GM18508 (cell line): Measurements from ENCODE around the gene TADA2A.
"Not testable (repeated sequence)": the region's sequence is repeated elsewhere in the genome, so short reads cannot be mapped to it uniquely, and the experiment has no call there.

Experiments used
- ATAC-seq: cut with Tn5 transposase; IDR thresholded peaks from one replicate; pipeline ENCODE4 v1.9.1; 2021; ENCODE audit warnings: moderate number of reproducible peaks; ENCODE audit not compliant: insufficient read depth, unreplicated experiment

The TADA2A gene

DNA sequence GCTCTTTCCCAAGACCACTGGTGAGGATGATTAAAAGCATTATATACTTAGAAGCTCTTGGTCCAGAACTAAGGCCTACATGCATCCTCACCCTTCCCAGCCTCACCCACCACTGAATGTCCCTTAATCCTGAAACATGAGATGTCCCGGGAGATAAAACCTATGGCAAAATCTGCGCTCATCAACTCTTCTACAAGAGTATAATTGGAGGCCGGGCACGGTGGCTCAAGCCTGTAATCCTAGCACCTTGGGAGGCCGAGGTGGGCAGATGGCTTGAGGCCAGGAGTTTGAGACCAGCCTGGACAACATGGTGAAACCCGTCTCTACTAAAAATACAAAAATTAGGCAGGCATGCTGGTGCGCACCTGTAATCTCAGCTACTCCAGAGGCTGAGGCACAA lies 13.3 kb upstream of the TADA2A start:
- no peak for ATAC-seq

- no peak for ATAC-seq
These were observed 7.4 kb upstream of the TADA2A start for GRCh38 chr17:37399265-37399803.

GRCh38 chr17:37400505-37400904 lies 6.2 kb upstream of the TADA2A start:
- ATAC-seq = no peak

- ATAC-seq = not testable (repeated sequence)
These were observed 1.2 kb upstream of the TADA2A start for GRCh38 chr17:37405522-37405921.

- no peak for ATAC-seq
These were observed 591 bp upstream of the TADA2A start for GRCh38 chr17:37405955-37406634.

DNA sequence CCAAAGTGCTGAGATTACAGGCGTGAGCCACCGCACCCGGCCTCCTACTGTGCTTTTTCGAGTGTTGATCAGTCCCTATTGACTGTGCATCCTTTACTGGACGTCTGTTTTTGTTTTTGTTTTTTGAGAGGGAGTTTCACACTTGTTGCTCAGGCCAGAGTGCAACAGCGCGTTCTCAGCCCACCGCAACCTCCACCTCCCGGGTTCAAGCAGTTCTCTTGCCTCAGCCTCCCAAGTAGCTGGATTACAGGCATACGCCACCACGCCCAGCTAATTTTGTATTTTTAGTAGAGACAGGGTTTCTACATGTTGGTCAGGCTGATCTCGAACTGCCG lies 1.4 kb downstream of the TADA2A start:
- ATAC-seq = not testable (repeated sequence)

DNA sequence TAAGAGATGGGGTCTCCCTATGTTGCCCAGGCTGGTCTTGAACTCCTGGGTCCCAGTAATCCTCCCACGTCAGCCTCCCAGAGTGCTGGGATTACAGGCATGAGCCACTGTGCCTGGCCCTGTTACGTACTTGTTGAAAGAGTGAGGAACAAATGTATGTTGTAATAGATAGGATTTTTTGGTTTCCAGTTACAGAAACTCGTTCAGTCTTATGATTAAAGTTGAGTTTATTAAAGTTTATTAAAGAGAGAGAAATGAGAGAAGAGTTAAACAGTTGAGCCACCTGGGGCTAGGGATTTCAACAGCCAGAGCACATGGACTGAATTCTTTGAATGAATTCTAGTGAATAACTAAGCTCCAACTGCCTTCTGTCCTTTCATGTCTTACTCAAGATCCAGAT lies 3.7 kb downstream of the TADA2A start:
- ATAC-seq = no peak

- ATAC-seq = no peak
These were observed 7.3 kb downstream of the TADA2A start for GRCh38 chr17:37413875-37414519.

DNA sequence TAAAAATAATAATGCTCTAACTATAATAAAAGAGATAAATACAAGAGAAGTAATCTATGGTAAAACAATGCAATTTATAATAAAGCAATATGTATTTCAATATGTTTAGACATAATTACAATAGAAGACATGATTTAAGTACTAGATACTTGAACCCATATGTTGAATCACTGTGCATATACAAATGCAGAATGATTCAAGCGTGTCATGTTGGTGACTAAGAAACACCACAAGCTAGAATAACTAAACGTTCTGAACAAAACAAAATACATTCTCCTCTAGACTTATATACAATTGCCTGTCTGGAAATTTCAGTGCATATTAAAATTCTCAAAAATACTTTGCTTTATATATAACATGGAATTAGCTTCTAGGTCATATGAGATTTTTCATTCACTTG lies 11.2 kb downstream of the TADA2A start:
- ATAC-seq = no peak

GRCh38 chr17:37422971-37423625 lies 16.4 kb downstream of the TADA2A start:
- ATAC-seq = no peak

DNA sequence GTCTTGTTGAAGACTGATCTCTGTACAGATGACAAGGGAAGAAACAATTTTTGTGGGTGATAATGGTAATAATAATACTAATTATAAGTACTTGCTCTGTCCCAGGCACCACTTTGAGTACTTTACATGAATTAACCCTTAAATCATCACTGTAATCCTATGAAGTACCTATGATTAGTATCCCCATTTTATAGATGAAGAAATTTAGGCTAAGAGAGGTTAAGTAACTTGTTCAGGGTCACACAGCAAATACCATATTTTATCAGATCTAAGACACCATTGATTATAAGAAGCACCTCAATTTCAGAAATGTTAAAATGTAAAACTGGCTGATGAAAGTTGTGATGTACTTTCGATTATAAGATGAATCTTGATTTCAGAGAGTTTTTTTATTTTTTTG lies 18.6 kb downstream of the TADA2A start:
- no peak for ATAC-seq

- no peak for ATAC-seq
These were observed 22.4 kb downstream of the TADA2A start for GRCh38 chr17:37429039-37429438.

- no peak for ATAC-seq
These were observed 22.8 kb downstream of the TADA2A start for GRCh38 chr17:37429453-37429852.

- no peak for ATAC-seq
These were observed 23.5 kb downstream of the TADA2A start for GRCh38 chr17:37430051-37430627.

- ATAC-seq = no peak
These were observed 26.0 kb downstream of the TADA2A start for GRCh38 chr17:37432671-37433070.

- ATAC-seq = no peak
These were observed 31.5 kb downstream of the TADA2A start for GRCh38 chr17:37438141-37438540.

DNA sequence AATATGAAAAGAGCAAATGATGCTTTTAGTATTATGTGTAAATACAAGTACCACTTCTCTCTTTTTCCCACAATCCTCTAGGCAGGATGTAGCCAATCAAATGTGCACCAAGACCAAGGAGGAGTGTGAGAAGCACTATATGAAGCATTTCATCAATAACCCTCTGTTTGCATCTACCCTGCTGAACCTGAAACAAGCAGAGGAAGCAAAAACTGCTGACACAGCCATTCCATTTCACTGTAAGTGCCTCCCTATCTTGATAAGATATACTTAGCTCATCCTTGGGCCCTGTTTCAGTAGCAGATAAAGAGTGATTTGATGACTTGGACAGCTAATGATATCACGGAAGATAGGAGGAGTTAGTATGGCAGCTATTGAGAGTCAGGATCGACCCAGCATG lies 33.7 kb downstream of the TADA2A start:
- no peak for ATAC-seq

DNA sequence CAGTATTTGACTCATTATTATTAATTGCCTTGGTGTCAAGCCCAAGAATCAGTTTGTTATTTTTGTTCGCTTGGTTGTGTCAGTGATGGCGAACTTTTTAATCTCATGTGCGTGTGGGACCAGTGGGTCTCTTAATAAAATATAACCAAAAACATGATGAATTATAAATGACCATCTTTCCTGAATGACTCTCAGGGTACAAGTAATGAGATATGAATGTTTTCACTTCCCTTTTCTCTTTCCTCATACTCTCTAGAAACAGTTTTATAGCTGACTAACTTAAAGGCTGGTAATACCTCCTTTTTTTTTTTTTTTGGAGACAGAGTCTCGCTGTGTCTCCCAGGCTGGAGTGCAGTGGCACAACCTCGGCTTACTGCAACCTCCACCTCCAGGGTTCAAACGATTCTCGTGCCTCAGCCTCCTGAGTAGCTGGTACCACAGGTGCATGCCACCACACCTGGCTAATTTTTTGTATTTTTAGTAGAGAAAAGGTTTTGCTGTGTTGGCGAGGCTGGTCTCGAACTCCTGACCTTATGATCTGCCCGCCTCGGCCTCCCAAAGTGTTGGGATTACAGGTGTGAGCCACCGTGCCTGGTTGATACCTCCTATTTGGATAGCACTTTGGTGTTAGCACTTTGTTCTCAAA lies 34.8 kb downstream of the TADA2A start:
- not testable (repeated sequence) for ATAC-seq

DNA sequence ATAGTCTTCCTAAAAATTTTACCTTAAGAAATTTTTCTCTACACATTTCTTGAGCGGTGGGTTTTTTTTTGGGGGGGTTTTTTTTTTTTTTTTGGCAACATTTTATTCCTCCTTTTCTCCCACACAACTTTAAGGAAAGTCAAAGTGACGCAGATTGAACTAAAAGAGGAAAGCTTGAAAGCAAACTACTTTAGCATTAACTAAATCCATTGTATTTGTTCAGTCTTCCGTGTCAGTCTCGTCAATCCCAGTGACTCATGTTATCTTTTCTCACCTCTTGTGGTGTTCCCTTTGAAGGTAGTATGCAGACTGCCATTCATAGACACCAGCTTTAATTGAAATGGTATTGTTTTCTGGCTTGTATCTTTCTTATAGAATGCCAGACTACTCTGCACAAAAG lies 39.3 kb downstream of the TADA2A start:
- no peak for ATAC-seq

- no peak for ATAC-seq
These were observed 41.0 kb downstream of the TADA2A start for GRCh38 chr17:37447641-37448040.

DNA sequence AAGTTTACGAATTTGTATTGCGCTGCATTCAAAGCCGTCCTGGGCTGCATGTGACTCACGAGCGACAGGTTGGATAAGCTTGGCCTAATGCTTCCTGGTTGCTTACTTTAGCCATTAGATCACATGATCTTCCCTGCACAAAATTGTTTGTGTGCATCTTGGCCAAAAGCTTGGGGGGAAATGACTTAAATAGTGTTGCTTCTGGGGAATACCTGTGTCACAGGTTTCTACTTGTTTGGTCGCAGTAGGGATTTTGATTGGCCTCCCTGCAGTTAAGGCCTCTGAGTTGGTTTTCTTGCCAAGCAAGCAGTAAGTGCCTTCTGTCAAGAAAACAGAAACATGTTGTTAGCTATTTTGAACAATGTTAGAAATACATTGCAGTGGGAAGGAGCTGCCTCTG lies 43.4 kb downstream of the TADA2A start:
- ATAC-seq = no peak
